GF-D8 (cell line): ENCODE data around the gene MLH3.

Experiments used
- DNase-seq: peaks from one replicate; lab custom pipeline; 2025; lab: John Stamatoyannopoulos, UW

MLH3 gene

DNA sequence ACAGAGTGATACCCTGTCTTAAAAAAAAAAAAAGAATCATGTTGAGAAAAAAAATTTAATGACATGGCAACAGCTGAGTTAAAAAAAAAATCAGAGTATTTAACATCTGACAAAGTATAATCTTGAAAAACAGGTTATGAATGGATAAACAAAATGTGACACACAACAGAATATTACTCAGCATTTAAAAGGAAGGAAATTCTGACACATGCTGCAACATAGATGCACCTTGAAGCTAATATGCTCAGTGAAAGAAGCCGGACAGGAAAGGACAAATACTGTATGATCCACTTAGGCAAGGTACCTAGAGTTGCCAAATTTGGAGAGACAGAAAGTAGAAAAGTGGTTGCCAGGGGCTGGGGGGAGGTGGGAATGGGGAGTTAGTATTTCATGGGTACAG is 67.9 kb downstream of the MLH3 start:
- DNase-seq = no peak

DNA sequence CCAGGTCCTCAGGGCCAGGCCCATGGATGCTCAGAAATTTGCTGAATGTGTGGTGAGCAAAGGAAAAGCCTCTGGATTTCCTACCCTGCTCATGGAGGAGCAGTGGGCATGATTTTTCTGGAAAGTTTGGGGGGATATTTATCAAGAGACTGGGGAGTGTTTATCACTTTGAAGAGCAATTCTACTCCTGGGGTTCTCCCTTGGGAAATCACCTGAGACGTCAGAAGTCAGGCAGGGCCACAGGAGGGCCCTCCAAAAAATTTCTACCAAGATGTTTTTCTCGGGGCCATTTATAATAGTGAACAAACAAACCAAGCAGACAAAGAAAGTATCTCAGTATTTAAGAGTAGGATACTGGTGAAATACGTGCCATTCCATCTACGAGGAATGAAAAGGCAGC is 68.6 kb downstream of the MLH3 start:
- no peak for DNase-seq

DNA sequence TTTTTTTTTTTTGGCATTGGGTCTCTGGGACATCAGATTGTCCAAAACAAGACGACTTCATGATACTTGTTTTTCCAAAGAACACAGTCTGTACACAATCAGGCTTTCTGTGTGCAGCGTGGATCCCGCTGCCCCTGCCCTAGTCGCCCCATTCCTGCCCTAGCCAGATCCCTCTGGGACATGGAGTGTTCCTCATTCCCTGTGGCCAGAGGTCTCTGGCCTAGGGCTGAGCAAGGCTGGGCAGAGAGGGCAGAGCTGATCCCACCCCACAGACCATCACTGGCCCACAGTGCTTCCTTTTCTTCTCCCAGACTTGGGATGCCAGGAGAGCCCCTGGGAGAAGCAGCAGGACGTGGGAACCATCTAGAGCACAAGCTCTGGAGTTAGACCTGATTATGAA is 69.4 kb downstream of the MLH3 start:
- DNase-seq = no peak

DNA sequence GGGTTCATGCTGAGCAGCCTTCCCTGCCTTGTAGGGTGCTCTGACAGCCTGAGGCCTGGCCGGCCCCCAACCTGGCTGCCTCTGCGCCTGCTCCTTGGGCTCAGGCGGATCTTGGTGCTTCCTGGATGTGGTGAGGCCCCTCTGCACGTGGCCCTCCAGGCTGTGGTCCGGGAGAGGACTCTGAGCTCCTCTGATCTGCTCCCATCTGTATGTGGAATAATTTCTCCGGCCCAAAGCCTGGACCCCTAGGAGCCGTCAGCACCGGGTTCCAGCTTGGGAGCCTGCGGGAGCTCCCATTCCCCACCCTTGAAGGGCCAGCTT is 69.8 kb downstream of the MLH3 start:
- no peak for DNase-seq

DNA sequence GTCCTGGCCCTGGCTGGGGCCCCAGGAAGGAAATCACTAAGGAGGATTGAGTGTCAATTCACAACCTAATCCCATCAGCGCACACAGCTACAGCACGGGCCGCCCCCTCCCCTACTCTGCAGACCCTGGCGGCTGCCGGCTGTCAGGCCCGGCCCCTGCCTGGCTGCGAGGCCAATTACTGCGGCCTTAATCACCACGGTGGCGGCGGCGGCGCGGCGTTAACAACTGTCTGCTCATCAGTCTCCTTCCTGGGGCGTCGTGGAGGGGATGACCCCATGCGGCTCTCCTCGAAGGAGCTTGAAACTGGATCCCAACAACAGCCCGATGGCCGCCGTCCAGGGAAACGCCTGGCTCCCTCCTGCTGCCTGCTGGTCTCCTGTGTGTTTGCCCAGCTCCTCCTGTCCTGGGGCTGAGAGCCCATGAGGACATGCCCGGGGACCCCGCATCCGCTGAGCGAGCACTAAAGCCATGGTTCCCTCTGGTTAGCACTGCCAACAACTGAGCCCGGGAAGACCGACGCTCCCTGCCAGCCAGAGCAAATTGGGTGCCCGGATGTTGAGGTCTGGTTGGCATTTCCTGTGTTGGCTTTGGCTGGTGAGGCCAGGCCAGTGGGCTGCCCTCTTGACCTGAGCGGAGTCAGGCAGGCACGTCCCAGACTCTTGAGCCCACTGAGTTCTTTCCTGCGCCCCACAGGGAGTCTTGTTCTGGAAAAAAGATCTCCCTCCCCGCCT is 70.4 kb downstream of the MLH3 start:
- no peak for DNase-seq

DNA sequence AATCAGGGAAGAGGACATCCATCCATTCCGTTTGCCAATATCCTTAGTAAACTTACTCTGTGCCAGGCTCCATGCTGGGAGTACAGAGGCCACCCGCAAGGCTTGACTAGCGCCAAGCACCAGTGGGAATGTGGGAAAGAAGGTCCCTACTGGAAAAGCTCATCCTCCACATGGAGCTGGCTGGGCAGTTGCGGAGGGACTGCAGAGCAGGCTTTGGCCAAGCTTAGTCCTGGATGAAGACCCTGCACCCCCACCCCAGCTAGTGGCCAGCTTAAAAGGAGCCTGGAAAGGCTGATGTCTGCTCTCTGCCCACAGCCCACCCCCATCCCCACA is 70.9 kb downstream of the MLH3 start:
- DNase-seq = no peak

DNA sequence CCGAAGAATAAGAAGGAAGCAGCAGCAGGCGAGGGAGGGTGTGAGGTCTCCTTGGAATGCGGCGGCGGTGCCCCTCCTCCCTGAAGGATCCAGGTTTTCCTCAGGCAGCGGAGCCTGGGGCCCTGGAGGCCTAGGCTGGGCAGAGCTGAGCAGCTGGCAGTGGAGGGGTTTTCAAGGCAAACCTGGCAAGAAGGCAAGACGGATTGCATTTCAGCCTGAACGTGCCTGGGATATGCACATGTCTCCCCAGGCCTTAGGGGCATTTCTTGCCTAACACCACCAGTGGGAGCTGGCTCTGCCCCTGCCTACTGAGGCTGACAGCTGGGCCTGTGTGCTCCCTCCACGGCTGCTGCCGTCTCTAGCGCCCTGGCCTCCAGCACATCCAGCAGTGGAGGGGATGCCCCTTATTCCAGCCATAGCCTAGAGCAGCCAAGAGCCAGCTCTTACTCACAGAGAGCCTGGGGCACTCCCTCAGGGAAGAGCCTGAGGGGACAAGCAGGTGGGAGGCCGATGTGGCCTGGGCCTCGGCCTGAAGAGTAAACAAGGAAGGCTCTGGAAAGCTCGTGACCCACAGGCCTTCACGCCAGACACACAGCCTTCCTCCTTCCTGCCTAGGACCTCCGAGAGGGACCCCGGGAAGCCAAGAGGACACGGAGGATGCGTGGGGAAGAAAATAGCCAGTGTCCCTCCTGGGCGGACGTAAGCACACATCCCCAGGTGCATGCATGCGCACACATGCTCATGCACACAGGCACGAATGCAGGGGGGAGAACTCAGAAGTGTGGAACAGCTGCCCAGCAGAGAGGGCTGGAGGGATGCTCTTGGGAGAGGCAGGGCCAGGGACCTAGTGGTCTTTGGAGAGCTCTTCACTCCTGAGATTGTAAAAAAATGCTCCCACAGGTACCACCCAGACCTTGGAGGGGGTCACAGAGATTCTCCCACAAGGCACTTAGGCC is 71.5 kb downstream of the MLH3 start:
- DNase-seq = no peak

DNA sequence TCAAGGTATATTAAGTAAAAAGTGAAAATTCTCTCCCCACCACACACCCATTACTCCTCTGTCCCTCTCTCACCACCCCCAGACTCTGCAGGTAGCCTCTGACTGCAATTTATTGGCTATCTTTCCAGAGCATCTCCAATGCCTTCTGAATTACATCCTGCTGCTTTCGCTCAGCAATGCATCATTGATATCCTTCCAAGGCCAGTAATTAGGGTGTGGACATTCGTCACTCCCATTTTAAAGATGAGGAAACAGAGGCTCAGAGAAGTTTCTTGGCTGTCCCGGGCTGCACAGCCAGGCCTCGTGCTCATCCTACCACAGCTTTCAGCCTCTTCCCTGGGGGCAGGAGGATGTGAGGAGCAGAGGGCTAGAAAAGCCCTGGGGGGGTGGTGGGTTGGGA is 72.2 kb downstream of the MLH3 start:
- no peak for DNase-seq

DNA sequence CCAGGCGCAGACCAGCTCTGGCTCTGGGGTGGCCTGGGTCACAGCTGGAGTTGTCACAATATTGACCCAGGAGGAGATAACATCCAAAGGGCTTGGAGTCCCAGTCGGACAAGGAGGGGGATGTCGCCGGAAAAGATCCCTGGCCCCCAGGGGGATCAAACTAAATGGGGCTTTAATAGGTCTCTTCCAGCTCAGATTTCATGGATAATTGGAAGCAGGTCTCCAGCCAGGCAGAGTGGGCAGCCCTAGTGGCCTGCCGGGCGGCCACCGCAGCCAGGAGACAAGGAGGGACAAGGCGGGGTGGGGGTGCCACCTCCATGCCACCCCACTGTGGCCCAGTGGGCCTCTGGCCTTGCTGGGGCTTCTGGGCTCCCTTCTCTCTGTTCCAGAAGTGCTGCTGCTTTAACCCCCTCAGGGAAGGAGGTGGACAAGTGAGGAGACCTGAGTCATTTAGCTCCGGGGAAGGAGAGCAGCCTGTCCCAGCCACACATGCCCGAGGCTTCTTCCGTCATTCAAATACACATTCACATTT is 72.8 kb downstream of the MLH3 start:
- no peak for DNase-seq

DNA sequence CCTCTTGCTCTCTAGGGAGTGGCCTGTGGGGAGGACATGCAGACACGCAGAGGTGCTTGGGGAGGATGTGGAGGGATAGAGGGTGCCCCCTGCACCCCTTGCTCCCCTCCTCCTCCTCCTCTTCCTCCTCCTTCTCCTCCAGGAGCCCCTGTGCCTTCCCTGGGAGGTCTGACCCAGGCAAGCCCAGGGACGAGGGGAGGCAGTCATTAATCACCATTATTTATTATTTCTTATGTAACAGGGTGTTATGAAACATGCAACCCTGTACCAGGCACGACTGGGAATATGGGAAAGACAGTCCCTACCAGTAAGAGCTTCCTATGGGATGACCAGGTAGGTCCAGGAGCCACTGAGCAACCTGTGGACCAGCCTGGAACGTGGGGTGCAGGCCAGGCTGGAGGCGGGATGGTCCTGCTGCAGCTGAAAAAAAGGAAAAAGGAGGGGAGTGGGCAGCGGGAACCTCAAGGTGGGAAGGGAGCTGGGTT is 73.3 kb downstream of the MLH3 start:
- DNase-seq = no peak

DNA sequence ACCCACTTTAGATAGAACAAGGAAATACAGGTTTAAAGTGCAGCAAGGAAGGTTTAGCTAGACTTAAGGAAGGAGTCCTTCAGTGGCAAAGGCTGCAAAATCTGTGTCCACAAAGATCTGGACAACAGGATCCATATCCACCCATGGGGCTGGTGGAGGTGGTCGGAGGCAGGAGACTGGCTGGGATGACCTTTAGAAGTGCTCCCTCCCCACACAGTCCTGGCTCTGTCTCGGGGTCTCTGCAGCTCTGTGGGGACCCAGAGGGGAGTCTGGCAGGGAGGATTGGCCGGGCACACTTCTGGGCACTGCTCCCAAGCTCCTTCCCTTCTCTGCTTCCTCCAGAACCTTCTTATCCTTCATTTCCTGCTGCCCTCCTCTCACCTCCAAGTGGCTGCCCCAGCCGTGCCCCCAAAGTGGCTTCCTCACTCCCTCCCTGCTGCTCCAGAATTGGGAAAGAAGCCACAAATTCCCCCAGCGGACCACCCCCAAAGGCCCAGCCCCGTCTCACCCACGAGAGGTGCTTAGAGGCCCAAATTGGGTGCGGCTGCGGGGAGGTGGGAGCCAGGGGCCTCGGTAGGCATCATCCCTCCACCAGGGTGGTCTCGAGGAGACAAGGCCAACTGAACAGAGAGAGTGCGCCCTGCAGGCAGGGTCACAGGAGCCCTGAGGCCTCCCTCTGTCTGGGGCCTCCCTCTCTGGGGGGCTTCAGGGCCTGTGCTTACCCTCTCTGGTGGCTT is 73.9 kb downstream of the MLH3 start:
- DNase-seq = no peak

DNA sequence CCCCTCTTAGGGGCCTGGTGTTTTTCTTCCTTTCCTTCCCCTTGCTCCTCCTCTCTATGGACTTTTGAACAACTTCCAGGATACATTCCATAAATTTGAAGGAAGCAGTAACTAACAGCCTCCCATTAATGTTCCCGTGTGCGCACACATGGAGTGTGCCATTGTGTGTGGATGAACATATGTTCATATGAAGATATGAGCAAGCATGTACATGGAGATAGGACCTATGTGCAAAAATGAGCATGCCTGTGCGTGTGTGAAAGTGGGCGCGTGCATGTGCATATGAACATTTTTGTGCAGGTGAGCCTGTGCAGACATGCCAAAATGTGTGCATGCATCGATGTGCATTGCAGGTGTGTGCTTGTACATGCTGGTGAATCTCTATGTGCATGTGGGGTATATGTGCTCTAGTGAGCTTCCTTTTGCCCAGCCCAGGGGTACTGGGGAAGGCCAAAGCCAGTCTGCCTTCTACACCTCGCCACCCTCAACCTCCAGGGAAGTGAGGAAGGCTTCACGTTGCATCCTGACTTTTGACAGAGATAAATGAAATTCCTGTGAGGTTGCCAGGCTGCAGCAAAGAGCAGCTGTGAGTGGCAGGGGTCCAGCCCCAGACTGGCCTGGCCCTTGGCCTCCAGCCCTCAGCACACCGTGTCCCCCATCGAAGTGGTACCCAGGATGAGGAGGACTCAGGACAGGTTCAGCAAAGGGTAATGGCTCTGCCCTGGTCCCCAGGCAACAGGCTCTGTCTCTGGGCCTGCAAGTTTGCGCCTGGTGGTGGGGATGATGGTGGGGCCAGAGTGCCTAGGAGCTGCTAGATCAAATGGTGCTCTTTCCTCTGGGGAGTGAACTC is 74.8 kb downstream of the MLH3 start:
- no peak for DNase-seq

DNA sequence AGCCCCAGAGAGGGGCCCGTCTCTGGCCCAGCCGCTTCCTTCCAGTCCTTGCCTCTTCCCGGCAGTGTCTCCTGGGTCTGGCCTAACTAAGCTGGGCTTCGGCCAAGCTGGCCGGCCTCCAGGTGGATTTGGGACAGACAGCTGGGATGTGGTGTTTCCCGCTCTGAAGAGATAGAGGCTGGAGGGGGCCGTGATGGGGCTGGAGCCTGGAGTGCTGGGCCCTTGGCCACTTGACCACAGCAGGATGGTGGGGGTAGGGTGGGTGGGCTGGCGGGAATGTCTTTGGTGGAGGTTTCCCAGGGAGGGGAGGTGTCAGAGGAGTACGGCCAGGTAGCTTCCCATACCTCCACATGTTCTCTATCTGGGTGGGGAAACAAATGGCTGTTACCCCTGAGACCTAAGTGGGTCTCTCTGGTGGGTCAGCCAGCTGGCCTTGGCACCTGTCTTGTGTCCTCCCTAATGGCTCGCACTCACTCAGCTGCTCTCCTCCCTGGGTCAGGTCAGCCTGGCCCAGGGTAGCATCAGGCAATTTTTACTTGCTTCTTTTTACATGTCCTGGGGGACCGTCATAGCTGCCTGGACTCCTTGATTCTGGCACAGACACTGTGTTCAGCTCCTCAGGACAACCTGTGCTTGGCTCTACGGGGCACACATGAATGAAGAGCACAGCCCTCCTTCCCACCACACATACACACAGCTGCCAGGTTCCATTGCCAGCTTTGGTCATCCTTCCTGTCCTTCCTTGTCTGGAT is 76.0 kb downstream of the MLH3 start:
- DNase-seq = no peak

DNA sequence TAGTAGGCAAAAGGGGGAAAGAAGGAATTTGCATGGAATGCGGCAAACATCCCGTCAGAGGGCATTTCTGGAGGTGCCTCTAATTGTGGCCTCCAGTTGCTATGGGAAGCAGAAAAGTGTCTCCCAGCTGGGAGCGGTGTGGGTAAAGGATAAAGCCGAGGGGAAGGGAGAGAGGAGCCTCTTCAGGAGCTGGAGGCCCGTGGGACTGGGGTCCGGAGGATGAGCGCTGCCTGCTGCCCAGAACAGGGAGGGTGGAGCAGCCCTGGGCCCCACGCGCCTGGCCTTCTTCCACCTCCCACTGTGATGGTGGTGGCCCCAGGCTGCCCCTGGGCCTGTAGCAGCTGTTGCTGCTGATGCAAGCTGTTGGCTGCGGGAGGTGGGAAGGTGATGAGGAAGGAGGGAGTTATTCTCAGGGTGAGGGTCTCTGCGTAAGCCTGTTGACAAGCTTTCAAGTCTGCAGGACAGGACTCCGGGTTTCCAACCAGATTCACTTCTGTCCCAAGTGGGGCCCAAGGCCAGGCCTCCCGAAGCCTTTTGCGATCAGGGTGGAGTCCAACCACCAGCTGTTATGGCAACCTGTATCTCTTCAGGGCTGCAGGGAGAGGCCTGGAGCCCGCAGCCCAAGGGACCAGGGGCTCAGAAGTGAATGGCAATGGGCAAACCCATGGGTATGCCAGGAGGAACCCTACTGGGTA is 76.8 kb downstream of the MLH3 start:
- DNase-seq = no peak

DNA sequence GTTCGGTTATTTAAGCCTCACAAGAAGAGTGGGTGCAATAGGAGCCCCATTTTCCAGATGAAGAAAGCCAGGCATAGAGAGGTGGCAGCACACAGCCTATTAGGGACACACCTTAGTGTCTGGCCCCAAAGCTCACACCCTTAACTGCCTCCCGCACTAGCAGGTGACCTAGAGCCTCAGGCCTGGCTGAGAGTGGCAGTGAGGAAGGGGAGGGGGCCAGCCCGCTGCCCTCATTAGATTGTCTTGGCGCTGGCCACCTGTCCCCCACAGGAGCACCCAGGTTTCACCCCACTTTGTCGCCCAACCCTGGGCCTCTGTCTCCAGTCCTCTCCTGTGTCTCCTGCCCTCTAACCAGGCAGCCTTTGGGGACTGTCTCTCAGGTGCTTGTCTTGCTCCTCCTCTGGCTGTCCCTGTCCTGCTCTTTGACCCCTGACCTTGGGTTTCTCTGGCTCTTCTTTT is 77.3 kb downstream of the MLH3 start:
- no peak for DNase-seq

DNA sequence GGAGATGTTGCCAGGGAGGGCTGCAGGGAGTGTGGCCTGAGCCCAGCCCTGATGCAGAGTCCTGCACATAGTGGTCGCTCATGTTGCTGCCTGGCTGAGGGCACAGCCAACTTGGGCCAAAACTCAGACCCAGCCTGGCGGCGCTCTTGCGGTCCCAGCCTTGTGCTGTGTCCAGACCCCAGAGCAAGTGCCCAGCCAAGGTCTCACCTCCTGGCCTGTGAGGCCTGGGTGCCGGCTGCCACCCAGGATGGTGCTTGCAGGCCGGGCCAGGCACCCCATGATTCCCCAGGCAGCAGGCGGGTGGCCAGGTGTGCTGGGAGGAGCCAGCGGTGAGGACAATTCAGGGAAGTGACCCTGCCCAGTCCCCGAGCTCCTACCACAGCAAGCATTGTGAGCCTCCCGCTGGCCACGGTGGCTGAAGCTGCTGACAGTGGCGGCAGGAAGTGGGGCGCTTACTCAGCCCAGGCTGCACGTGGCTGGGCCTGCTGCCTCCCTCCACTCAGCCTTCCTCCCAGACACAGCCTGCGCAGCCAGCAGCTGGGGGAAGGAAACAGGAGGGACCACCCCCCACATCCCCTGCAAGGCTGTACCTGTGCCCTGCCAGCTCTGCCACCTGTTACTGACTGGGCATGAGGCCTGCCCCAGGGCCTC is 78.1 kb downstream of the MLH3 start:
- DNase-seq = no peak

DNA sequence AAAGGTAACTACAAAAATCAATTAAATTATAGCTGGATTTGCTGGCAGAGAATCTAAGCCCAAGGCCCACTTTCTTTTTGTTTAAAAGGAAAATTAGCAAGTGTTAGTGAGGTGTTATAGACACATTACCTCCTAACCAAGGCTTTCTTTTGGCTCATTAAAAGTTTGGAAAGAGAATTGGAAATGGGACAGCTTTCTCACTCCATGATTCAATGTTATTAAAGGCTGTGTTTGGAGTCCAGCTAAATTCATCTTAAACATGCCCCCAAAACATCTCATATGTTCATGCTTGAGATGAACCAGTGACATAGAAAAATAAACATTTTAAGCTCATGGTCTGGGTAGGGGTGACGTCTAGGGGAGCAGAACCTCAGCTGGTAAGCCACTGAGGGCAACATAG is 82.5 kb downstream of the MLH3 start:
- DNase-seq = no peak

DNA sequence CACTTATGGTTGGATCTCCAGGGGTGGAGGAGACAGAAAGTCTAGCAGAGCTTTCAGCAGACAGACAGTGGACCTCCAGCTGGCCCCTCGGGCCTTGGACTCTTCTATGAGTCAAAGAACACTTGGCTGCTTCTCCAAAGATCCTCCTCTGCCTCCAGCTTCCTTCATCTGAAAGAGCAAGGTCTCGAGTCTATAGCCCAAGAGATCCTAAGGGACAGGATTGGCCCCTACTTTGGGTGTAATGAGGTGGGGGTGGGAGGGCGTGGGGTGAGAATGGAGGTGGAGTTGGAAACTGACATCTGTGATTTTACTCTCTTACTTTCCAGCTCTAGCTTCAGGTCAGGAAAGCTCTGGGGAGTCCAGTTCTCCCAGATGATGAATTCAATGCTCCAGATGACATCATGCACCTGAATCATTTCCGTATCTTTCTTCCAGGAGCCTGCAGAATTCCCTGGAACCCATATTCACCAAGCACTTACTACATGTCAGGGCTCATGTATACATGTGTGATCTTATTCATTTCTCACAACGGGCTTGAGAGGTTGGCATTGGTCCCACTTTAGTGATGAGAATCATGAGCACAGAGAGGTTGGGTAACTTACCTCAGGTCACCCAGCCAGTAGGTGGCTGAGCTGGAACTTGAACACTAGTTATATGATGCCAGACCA is 85.6 kb downstream of the MLH3 start:
- DNase-seq = no peak
